Measurements from ENCODE around the gene PELO.

Gene PELO

DNA sequence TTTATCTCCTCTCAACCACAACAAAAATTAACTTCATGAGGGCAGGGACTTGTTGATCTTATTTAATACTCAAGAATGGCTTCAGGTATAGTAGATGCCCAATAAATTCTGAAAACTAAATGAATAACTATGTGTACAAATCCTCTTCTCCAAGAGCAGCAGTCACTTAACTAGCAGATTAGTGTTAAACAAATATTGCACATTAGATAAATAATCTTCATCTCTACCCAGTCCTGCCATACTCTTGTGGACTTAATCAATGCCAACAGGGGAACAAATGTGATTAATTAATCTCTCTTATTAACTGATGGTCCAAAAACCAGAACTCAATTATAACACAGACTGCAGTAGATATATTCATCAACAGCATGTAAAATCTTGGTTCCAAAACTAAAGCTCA lies 15.0 kb upstream of the PELO start:
- no peak for DNase-seq (ENCODE audit: low spot score)

- no peak for DNase-seq (ENCODE audit: low spot score)
Measured at GRCh38 chr5:52773342-52773741, 14.4 kb upstream of the PELO start.

- DNase-seq (ENCODE audit: low spot score), result no peak
Measured at GRCh38 chr5:52774005-52774410, 13.7 kb upstream of the PELO start.

DNA sequence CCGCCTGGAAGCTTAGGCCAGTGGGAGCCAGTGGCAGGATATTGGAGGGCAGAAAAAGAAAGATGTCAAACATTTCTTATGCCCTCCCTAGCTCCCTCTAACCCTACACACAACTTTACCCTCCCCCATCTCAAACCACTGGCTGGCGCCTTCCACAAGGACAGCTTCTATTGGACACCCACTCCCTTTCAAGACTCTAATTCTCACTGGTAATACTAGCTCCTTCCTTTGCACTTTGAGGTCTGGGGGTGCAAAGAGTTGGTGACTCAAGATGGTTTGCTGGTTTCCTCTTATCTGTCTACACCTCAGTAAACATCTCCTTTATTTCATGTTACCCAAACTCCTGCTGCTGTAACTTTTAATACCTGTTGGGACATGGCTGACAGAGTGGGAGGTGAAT lies 11.6 kb upstream of the PELO start:
- DNase-seq (ENCODE audit: low spot score), result no peak

GRCh38 chr5:52777186-52777585 lies 10.5 kb upstream of the PELO start:
- no peak for DNase-seq (ENCODE audit: low spot score)

DNA sequence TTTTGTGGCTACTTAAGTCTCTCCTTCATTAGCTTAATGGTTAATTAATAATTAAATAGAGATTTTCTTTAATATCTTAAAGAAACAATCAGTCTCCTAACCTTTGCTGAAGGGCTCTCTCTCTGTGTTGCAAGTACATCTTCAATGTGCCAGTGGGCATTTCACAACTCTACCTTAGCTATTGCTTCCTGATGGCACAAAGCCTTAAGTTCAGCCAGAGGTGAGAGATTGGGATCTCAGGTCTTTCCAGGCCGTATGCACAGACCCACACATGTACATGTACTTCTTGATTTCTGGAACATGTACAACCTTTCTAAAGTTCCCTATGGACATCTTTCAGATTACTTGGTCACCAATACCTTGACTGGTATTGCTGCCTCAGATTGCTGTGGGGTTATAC lies 8.9 kb upstream of the PELO start:
- DNase-seq (ENCODE audit: low spot score), result no peak

- no peak for DNase-seq (ENCODE audit: low spot score)
Measured at GRCh38 chr5:52779213-52779612, 8.5 kb upstream of the PELO start.

- DNase-seq (ENCODE audit: low spot score), result no peak
Measured at GRCh38 chr5:52783226-52783959, 4.3 kb upstream of the PELO start.

DNA sequence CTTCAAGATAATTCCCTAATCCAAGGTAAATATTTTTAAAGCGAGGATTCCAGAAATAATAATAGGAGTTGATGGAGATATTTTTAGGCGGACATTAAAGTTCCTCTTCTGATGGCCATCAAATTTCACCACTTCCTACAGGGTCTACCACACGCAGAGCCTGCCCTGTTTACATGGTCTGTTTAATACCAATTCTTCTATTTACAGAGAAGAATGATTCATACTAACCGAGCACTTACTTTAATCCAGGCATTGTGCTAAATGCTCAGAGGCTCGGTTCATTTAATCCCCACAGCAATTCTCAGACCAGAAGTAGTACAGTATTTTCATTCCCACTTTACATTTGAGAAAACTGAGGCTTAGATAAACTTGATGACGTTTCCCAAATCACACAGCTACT lies 3.0 kb upstream of the PELO start:
- DNase-seq (ENCODE audit: low spot score), result no peak

GRCh38 chr5:52786391-52786790 lies 1.3 kb upstream of the PELO start:
- no peak for DNase-seq (ENCODE audit: low spot score)

- no peak for DNase-seq (ENCODE audit: low spot score)
Measured at GRCh38 chr5:52786949-52787599, 642 bp upstream of the PELO start.

GRCh38 chr5:52788505-52788821 lies 747 bp downstream of the PELO start:
- no peak for DNase-seq (ENCODE audit: low spot score)

- DNase-seq (ENCODE audit: low spot score), result no peak
Measured at GRCh38 chr5:52789378-52789777, 1.7 kb downstream of the PELO start.

DNA sequence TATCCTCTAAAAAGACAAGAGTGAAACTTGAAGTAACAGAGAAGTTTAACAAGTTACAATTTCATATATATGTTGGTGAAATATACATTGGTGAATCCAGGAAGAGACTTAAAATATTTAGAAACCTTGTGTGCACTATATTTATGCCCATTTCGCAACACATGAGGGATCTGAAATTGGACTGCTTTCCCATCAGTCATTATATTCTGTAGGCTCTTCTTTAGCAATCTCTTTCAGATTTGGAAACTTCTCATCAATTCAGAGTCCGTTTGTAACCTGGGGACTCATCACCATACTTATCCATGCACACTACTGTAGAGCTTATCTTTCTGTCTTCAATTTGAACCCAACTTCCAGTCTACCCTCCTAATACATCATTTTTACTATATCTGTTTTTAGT lies 2.1 kb downstream of the PELO start:
- DNase-seq (ENCODE audit: low spot score), result no peak

- DNase-seq (ENCODE audit: low spot score), result no peak
Measured at GRCh38 chr5:52791366-52791765, 3.6 kb downstream of the PELO start.

DNA sequence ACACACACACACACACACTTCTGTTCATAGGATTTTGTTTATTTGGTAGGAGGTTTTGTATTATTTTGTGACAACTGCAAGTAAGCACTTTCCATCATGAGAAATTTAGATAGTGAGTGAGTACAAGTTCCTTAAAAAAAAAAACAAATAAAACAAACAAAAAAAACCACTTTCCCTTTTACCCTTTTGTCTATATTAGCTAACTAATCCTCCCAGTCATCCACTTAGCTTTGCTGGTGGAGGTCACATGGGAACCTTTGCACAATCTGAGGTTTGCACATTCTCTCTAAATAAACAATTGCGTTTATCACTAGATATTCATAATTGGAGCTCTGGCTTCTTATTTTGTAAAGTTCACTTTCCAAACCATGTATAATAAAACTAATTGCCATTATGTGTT lies 6.8 kb downstream of the PELO start:
- DNase-seq (ENCODE audit: low spot score), result no peak

DNA sequence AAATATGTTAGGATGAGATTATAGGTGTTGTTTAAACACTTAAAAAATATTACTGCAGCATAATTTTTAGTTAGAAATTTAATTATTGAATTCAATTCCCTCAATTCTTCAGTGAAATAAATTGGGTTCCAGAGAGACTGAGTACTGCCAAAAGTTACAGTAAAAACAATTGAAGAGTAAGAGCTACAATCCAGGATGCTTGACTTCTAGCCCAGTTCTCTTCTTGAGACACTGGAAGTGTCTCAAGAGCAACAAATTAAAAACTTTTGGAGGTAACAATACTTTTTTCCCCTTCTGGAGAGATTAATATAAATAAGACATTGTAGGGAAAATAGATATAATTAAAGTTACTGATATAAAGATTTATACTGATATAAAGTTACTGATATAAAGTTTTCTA lies 8.3 kb downstream of the PELO start:
- DNase-seq (ENCODE audit: low spot score), result no peak

GRCh38 chr5:52796516-52797103 lies 8.9 kb downstream of the PELO start:
- no peak for DNase-seq (ENCODE audit: low spot score)

GRCh38 chr5:52798938-52799337 lies 11.2 kb downstream of the PELO start:
- no peak for DNase-seq (ENCODE audit: low spot score)

GRCh38 chr5:52799358-52799982 lies 11.8 kb downstream of the PELO start:
- no peak for DNase-seq (ENCODE audit: low spot score)

DNA sequence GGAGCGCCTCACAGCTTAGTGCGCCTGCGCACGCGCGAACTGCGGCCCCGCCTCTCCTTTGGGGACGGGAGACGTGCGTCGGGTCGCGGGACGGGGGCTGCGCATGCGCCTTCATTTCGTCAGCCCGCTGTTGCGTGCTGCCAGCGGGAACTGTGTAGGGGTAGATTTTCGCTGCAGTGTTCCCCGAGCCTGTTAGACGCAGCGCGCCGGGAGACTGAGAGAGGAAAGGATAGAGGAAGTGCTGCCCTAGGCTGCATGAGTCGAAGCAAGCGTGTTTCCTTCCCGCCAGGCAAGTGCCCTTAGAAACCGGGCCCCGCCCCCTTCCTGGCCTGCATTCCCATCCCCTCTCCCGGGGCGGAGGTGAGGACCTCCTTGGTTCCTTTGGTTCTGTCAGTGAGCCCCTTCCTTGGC lies 12.3 kb downstream of the PELO start:
- peak; percentile 93 for DNase-seq (ENCODE audit: low spot score)

GRCh38 chr5:52800394-52801213 lies 12.9 kb downstream of the PELO start:
- peak; percentile 35 for DNase-seq (ENCODE audit: low spot score)
